ENCODE results near the gene HAVCR1.

Gene HAVCR1

GRCh38 chr5:157046041-157046440, 12.9 kb downstream of the HAVCR1 start (continued):
- TF ChIP-seq ZNF645 (tag by site-specific recombination; IDR thresholded peaks at IDR 0.05): no peak
- TF ChIP-seq ZSCAN23 (tag by site-specific recombination; IDR thresholded peaks at IDR 0.05): no peak
- TF ChIP-seq ZNF623 (tag by site-specific recombination; IDR thresholded peaks at IDR 0.05): no peak
- TF ChIP-seq ZNF18 (tag by site-specific recombination; IDR thresholded peaks at IDR 0.05): no peak
- TF ChIP-seq ZNF707 (tag by site-specific recombination; IDR thresholded peaks at IDR 0.05): no peak
- TF ChIP-seq ZNF501 (tag by site-specific recombination; IDR thresholded peaks at IDR 0.05): no peak
- no peak for TF ChIP-seq SP2 (tag by site-specific recombination; IDR thresholded peaks at IDR 0.05)
- no peak for TF ChIP-seq KLF8 (tag by site-specific recombination; IDR thresholded peaks at IDR 0.05)
- TF ChIP-seq ZNF391 (tag by site-specific recombination; IDR thresholded peaks at IDR 0.05; ENCODE audit: borderline replicate concordance, low read depth): no peak
- TF ChIP-seq ZNF350 (tag by site-specific recombination; IDR thresholded peaks at IDR 0.05): no peak
- no peak for TF ChIP-seq YY1 (tag by site-specific recombination; IDR thresholded peaks at IDR 0.05)

- Histone ChIP-seq H3K27ac (ENCODE audit: extremely low read depth, low read depth, low read length) (no peak overlapping the region), H3K4me1 (ENCODE audit: control insufficient read depth, insufficient read depth, low read length) (no peaks in the 10 kb centered on the region), H3K36me3 (ENCODE audit: control insufficient read depth in 2 of 2, insufficient read depth in 1 of 2, low read length in 2 of 2) (no peaks in the 10 kb centered on the region), H3K4me3 (ENCODE audit: low read depth, low read length) (no peak overlapping the region), H3K9me3 (ENCODE audit: control insufficient read depth, insufficient read depth, low read depth, low read length) (no peaks in the 10 kb centered on the region)
- TF ChIP-seq ZNF76 (tag by site-specific recombination; IDR thresholded peaks at IDR 0.05; ENCODE audit: borderline replicate concordance, low read depth) (no peak), ZNF521 (tag by site-specific recombination; IDR thresholded peaks at IDR 0.05) (no peak), ZNF341 (tag by site-specific recombination; IDR thresholded peaks at IDR 0.05; ENCODE audit: low read depth) (no peak), HIC1 (tag by site-specific recombination; IDR thresholded peaks at IDR 0.05) (no peak), SP7 (tag by site-specific recombination; IDR thresholded peaks at IDR 0.05) (no peak), ZNF488 (tag by site-specific recombination; IDR thresholded peaks at IDR 0.05) (no peak), ZNF311 (tag by site-specific recombination; IDR thresholded peaks at IDR 0.05; ENCODE audit: borderline replicate concordance) (no peak), ZFP41 (tag by site-specific recombination; IDR thresholded peaks at IDR 0.05; ENCODE audit: borderline replicate concordance) (no peak), ZNF416 (tag by site-specific recombination; IDR thresholded peaks at IDR 0.05) (no peak), ZBTB6 (tag by site-specific recombination; IDR thresholded peaks at IDR 0.05) (no peak), YY1 (tag by site-specific recombination; IDR thresholded peaks at IDR 0.05) (no peak), EGR2 (tag by site-specific recombination; IDR thresholded peaks at IDR 0.05; ENCODE audit: low read depth) (no peak), ZBTB44 (tag by site-specific recombination; IDR thresholded peaks at IDR 0.05) (no peak), ZNF18 (tag by site-specific recombination; IDR thresholded peaks at IDR 0.05) (no peak), ZNF10 (tag by site-specific recombination; IDR thresholded peaks at IDR 0.05) (no peak), KLF8 (tag by site-specific recombination; IDR thresholded peaks at IDR 0.05) (no peak), MYNN (tag by site-specific recombination; IDR thresholded peaks at IDR 0.05; ENCODE audit: borderline replicate concordance) (no peak), ZNF423 (tag by site-specific recombination; IDR thresholded peaks at IDR 0.05) (no peak)
- ChIA-PET CTCF (interaction anchor here (0.7 kb wide), 1 partner anchor 251 kb away, joined by 3 read pairs; no protein-coding TSS in a partner anchor), POLR2A (no interaction called here)
Measured at GRCh38 chr5:157045601-157046000, 13.3 kb downstream of the HAVCR1 start.
